H9 (cell line): Measurements from ENCODE around the gene MED13L. TPM values are rescaled to one million over a fixed set of nuclear protein-coding genes. Genes with fewer than 3 reads are reported as not detected.
A peak's percentile ranks its signal among the peaks of the same experiment; 100 is the strongest.

Experiments
- DNase-seq: peaks from one replicate; pipeline ENCODE4 v3.0.0-alpha.2; 2017
- H2AFZ ChIP-seq: one replicate; pipeline ENCODE4 v1.6.1; 2013; ENCODE audit warnings: mild to moderate bottlenecking, low read length, control low read depth, moderate library complexity
- H2AK5ac ChIP-seq: 2 replicates; pipeline ENCODE4 v1.6.1; 2013; ENCODE audit warnings: low read length, control low read depth, mixed read lengths; ENCODE audit not compliant: insufficient read length
- H2BK120ac ChIP-seq: one replicate; pipeline ENCODE4 v1.6.1; 2013; ENCODE audit warnings: low read depth, mild to moderate bottlenecking, low read length, control low read depth, inconsistent platforms; ENCODE audit not compliant: poor library complexity, severe bottlenecking
- H2BK12ac ChIP-seq: 2 replicates; pipeline ENCODE4 v1.6.1; 2013; ENCODE audit warnings: low read length, control low read depth, mixed read lengths, low read depth; ENCODE audit not compliant: insufficient read length
- H2BK15ac ChIP-seq: 2 replicates; pipeline ENCODE4 v1.6.1; 2013; ENCODE audit warnings: low read depth, low read length, control low read depth
- H2BK20ac ChIP-seq: one replicate; pipeline ENCODE4 v1.6.1; 2013; ENCODE audit warnings: low read depth, mild to moderate bottlenecking, low read length, control low read depth, inconsistent platforms; ENCODE audit not compliant: poor library complexity, severe bottlenecking
- H2BK5ac ChIP-seq: 2 replicates; pipeline ENCODE4 v1.6.1; 2013; ENCODE audit warnings: low read length, control low read depth, mixed read lengths; ENCODE audit not compliant: insufficient read length
- H3K14ac ChIP-seq: 2 replicates; pipeline ENCODE4 v1.6.1; 2013; ENCODE audit warnings: low read length, control low read depth; ENCODE audit not compliant: insufficient read depth
- H3K18ac ChIP-seq: 2 replicates; pipeline ENCODE4 v1.6.1; 2013; ENCODE audit warnings: low read depth, mild to moderate bottlenecking, mixed read lengths, low read length, control low read depth; ENCODE audit not compliant: insufficient read length
- H3K23ac ChIP-seq: 2 replicates; pipeline ENCODE4 v1.6.1; 2013; ENCODE audit warnings: low read length, control low read depth, mixed read lengths, low read depth; ENCODE audit not compliant: insufficient read length
- H3K23me2 ChIP-seq: 2 replicates; pipeline ENCODE4 v1.6.1; 2013; ENCODE audit warnings: low read depth, mild to moderate bottlenecking, mixed read lengths, low read length, control low read depth; ENCODE audit not compliant: insufficient read length, poor library complexity, severe bottlenecking
- H3K27ac ChIP-seq: 2 replicates; pipeline ENCODE4 v1.5.1; 2013; ENCODE audit warnings: low read length, control low read depth, mixed read lengths, low read depth; ENCODE audit not compliant: insufficient read length
- H3K27me3 ChIP-seq: 2 replicates; pipeline ENCODE4 v1.6.1; 2013; ENCODE audit warnings: low read length, control low read depth, inconsistent platforms; ENCODE audit not compliant: insufficient read depth
- H3K4ac ChIP-seq: 2 replicates; pipeline ENCODE4 v1.6.1; 2013; ENCODE audit warnings: low read depth, mild to moderate bottlenecking, control low read depth, inconsistent platforms, low read length, moderate library complexity
- H3K4me1 ChIP-seq: 2 replicates; pipeline ENCODE4 v1.6.1; 2013; ENCODE audit warnings: low read length, control low read depth, inconsistent platforms; ENCODE audit not compliant: insufficient read depth
- H3K4me2 ChIP-seq: 2 replicates; pipeline ENCODE4 v1.6.1; 2013; ENCODE audit warnings: low read length, control low read depth, mixed read lengths; ENCODE audit not compliant: insufficient read length, insufficient read depth
- H3K56ac ChIP-seq: 2 replicates; pipeline ENCODE4 v1.6.1; 2013; ENCODE audit warnings: low read depth, mild to moderate bottlenecking, mixed read lengths, low read length, control low read depth; ENCODE audit not compliant: insufficient read length
- H3K79me1 ChIP-seq: 2 replicates; pipeline ENCODE4 v1.6.1; 2013; ENCODE audit warnings: low read depth, mild to moderate bottlenecking, moderate library complexity, low read length, control low read depth, inconsistent platforms; ENCODE audit not compliant: insufficient read depth, poor library complexity, severe bottlenecking
- H3K79me2 ChIP-seq: 2 replicates; pipeline ENCODE4 v1.6.1; 2013; ENCODE audit warnings: low read length, control low read depth, inconsistent platforms; ENCODE audit not compliant: insufficient read depth
- H3K9ac ChIP-seq: 2 replicates; pipeline ENCODE4 v1.6.1; 2013; ENCODE audit warnings: low read length, control low read depth, mixed read lengths; ENCODE audit not compliant: insufficient read length; ENCODE audit errors: extremely low read depth
- H3K9me3 ChIP-seq: one replicate; pipeline ENCODE4 v1.6.1; 2013; ENCODE audit warnings: low read depth, low read length, inconsistent platforms; ENCODE audit not compliant: control insufficient read depth
- H3T11ph ChIP-seq: one replicate; pipeline ENCODE4 v1.6.1; 2013; ENCODE audit warnings: mild to moderate bottlenecking, low read length, control low read depth, inconsistent platforms
- H4K20me1 ChIP-seq: one replicate; pipeline ENCODE4 v1.6.1; 2013; ENCODE audit not compliant: control insufficient read depth, insufficient read length, insufficient read depth
- H4K5ac ChIP-seq: 2 replicates; pipeline ENCODE4 v1.6.1; 2013; ENCODE audit warnings: low read depth, mild to moderate bottlenecking, mixed read lengths, low read length, control low read depth; ENCODE audit not compliant: insufficient read length
- H4K8ac ChIP-seq: replicated peaks from 2 replicates; pipeline ENCODE4 v1.6.1; 2013; ENCODE audit warnings: low read length, control low read depth, mixed read lengths, low read depth; ENCODE audit not compliant: insufficient read length
- H4K91ac ChIP-seq: 2 replicates; pipeline ENCODE4 v1.6.1; 2013; ENCODE audit warnings: low read depth, mild to moderate bottlenecking, moderate library complexity, mixed read lengths, low read length, control low read depth; ENCODE audit not compliant: insufficient read length
- H3K27ac Mint-ChIP-seq, 3 experiments: 2 replicates in 2 of 3; 3 replicates in 1 of 3; pipeline ENCODE4 v1.8.0; 2020 to 2021; ENCODE audit warnings: mixed read lengths in 3 of 3, mild to moderate bottlenecking in 1 of 3, moderate library complexity in 1 of 3
- H3K27me3 Mint-ChIP-seq: 2 replicates; pipeline ENCODE4 v1.8.0; 2021; ENCODE audit warnings: low read depth, mild to moderate bottlenecking, moderate library complexity, mixed read lengths
- H3K36me3 Mint-ChIP-seq, 3 experiments: 2 replicates in 2 of 3; 3 replicates in 1 of 3; pipeline ENCODE4 v1.8.0; 2020 to 2021; ENCODE audit warnings: low read depth in 3 of 3, mixed read lengths in 3 of 3; ENCODE audit not compliant: insufficient read depth in 1 of 3
- H3K4me1 Mint-ChIP-seq, 2 experiments: 2 replicates each; pipeline ENCODE4 v1.8.0; 2020; ENCODE audit warnings: mixed read lengths in 2 of 2
- H3K4me3 Mint-ChIP-seq, 2 experiments: 2 replicates in 1 of 2; 3 replicates in 1 of 2; pipeline ENCODE4 v1.8.0; 2020 to 2021; ENCODE audit warnings: mild to moderate bottlenecking in 2 of 2, mixed read lengths in 2 of 2, moderate library complexity in 1 of 2
- H3K9me3 Mint-ChIP-seq, 2 experiments: 2 replicates in 1 of 2; 3 replicates in 1 of 2; pipeline ENCODE4 v1.8.0; 2020; ENCODE audit warnings: mild to moderate bottlenecking in 2 of 2, mixed read lengths in 2 of 2, moderate library complexity in 1 of 2
- CTCF ChIP-seq: fragments of 200-600 bp; sonication (generic); conservative IDR thresholded peaks from 3 replicates; pipeline ENCODE4 v1.8.0; 2021; ENCODE audit warnings: antibody characterized with exemption, mild to moderate bottlenecking
- WGBS: extraction: QIAGEN DNeasy Blood & Tissue Kit; methylation state at CpG from one replicate; pipeline ENCODE4 v1.1.7; 2013; ENCODE audit warnings: missing lambda C conversion rate, low lambda C conversion rate, mixed read lengths; ENCODE audit not compliant: insufficient read length; ENCODE audit errors: extremely low coverage; 5-methylcytosine and 5-hydroxymethylcytosine counted together
- total RNA-seq: library from RNA; stranded (reverse); gene quantifications from 2 replicates; pipeline ENCODE4 v1.2.1, GENCODE V29; 2021

The MED13L gene
- total RNA-seq, 1 experiment from 2014 or later = 52.4 TPM

- Histone ChIP-seq H4K91ac (no peak overlapping the region), H2BK20ac (no peak overlapping the region), H3K14ac (no peak overlapping the region), H2BK120ac (no peak overlapping the region), H3K56ac (no peak overlapping the region), H3K27me3 (no peaks in the 10 kb centered on the region), H3K4me1 (no peaks in the 10 kb centered on the region), H3K9ac (no peak overlapping the region), H3K18ac (no peak overlapping the region), H4K8ac (no peak overlapping the region), H3K79me2 (no peaks in the 10 kb centered on the region), H3K4me2 (no peak overlapping the region), H3K79me1 (no peaks in the 10 kb centered on the region), H2BK12ac (no peak overlapping the region), H3K4ac (no peak overlapping the region), H2BK5ac (no peak overlapping the region), H3K27ac (no peak overlapping the region), H3K23me2 (no peaks in the 10 kb centered on the region), H3K23ac (no peak overlapping the region), H4K5ac (no peak overlapping the region), H2AFZ (no peak overlapping the region), H3T11ph (no peak overlapping the region), H3K9me3 (no peaks in the 10 kb centered on the region), H4K20me1 (no peaks in the 10 kb centered on the region), H2AK5ac (no peak overlapping the region), H2BK15ac (no peak overlapping the region)
- WGBS = no CpG with 5 or more reads among the region's 4 CpGs
- Mint-ChIP-seq H3K27me3 (no peaks in the 10 kb centered on the region), H3K9me3 (peaks cover 6% of the 10 kb centered on the region in 2 experiments; a peak in 4 of 5 replicates), H3K4me3 (no peak overlapping the region), H3K36me3 (peaks cover 0 to 6% (median 4%) of the 10 kb centered on the region in 3 experiments; a peak in 3 of 7 replicates), H3K4me1 (peaks cover 5 to 7% of the 10 kb centered on the region in 2 experiments), H3K27ac (peak overlapping the region in 2 of 3 experiments; percentile 49 to 71; a peak in 3 of 7 replicates)
- TF ChIP-seq CTCF = no peak
- DNase-seq = no peak
These were observed 250.0 kb downstream of the MED13L start for GRCh38 chr12:116027551-116027821.
